ENCODE data around the gene SBF2. TPM values are rescaled to one million over a fixed set of nuclear protein-coding genes. Genes with fewer than 3 reads are reported as not detected.
A peak's percentile ranks its signal among the peaks of the same experiment; 100 is the strongest.

The SBF2 gene
- total and polyA plus RNA-seq, 2 of the 13 experiments (the other 11 are each of a cell fraction or from before 2014, with no cell fraction given): 24.0 to 45.8 TPM

DNA sequence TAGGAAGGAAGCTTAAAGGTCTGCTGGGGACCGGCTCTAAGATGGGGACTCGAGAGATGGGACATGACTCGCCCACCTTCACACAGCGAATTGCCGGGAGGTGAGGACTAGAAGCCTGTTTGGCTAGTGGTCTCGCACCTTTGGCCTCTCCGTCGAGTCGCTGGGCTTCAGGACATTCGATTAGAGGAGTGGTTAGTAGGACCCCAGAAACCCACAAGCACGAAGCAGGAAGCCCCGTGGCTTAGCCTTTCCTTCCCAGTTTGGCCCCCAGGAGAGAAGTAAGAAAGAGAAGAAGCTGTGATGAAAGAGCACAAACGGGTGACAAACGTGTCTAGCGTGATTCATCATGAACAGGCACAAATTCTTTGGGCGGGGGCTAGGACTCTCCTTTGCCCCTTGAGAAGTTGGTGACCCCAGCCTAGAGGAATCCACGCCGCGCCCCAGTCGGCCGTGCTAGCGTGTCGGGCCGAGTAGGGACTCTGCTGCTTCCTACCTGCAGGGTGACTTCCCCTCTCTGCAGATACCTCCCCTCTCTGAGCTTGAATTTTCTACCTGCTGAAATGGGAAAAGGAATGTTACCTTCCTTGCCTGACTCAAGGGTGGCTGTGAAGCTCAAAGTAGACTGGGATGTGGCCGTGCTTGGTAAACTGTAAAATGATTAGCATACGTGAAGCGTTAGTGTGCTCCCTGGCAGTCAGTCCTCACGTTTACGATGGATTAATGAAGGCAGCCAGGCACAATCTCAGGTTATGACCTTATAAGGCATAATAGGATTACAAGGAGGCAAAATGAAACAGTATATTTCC is 9.7 kb upstream of the SBF2 start (continued):
- TF ChIP-seq ZSCAN25 (CRISPR knock-in tag; IDR thresholded peaks at IDR 0.05): no peak
- no peak for TF ChIP-seq ZNF782 (CRISPR knock-in tag; IDR thresholded peaks at IDR 0.05; ENCODE audit: borderline replicate concordance)
- peak; percentile 14; the same call in 1 of the 2 replicates for TF ChIP-seq WIZ (CRISPR knock-in tag; IDR thresholded peaks at IDR 0.05)
- peak; percentile 7 for TF ChIP-seq XRCC5 (optimal IDR thresholded peaks at IDR 0.05; ENCODE audit: low read length)
- TF ChIP-seq, protein P1, sequence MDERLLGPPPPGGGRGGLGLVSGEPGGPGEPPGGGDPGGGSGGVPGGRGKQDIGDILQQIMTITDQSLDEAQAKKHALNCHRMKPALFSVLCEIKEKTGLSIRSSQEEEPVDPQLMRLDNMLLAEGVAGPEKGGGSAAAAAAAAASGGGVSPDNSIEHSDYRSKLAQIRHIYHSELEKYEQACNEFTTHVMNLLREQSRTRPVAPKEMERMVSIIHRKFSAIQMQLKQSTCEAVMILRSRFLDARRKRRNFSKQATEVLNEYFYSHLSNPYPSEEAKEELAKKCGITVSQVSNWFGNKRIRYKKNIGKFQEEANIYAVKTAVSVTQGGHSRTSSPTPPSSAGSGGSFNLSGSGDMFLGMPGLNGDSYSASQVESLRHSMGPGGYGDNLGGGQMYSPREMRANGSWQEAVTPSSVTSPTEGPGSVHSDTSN (CRISPR knock-in tag; IDR thresholded peaks at IDR 0.05): 0 out of 2 replicates have a peak, but pooled peaks have one; percentile 12
- TF ChIP-seq RARG (CRISPR knock-in tag; IDR thresholded peaks at IDR 0.05; ENCODE audit: low read depth): no peak
- peak; percentile 43; the same call in 1 of the 2 replicates for TF ChIP-seq FOSL2 (CRISPR knock-in tag; IDR thresholded peaks at IDR 0.05)
- no peak for TF ChIP-seq NCOR1 (IDR thresholded peaks at IDR 0.05; ENCODE audit: borderline replicate concordance, low read length)
- TF ChIP-seq ZNF501 (CRISPR knock-in tag; IDR thresholded peaks at IDR 0.05): 0 out of 2 replicates have a peak, but pooled peaks have one; percentile 3
- TF ChIP-seq, protein P2, sequence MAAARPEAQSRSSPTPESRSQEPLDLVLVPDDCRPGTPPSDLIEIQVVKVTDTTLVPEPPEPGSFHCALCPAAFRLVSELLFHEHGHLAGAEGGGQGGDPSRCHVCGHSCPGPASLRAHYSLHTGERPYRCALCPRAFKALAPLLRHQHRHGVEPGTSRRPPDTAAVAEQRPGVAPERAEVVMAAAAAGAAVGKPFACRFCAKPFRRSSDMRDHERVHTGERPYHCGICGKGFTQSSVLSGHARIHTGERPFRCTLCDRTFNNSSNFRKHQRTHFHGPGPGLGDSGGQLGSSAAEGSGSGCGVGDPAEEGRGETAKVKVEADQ (CRISPR knock-in tag; IDR thresholded peaks at IDR 0.05; ENCODE audit: borderline replicate concordance): peak; percentile 18; the same call in 1 of the 2 replicates
- TF ChIP-seq ZFYVE20 (CRISPR knock-in tag; IDR thresholded peaks at IDR 0.05; ENCODE audit: borderline replicate concordance, low read depth): no peak
- TF ChIP-seq, protein P3, sequence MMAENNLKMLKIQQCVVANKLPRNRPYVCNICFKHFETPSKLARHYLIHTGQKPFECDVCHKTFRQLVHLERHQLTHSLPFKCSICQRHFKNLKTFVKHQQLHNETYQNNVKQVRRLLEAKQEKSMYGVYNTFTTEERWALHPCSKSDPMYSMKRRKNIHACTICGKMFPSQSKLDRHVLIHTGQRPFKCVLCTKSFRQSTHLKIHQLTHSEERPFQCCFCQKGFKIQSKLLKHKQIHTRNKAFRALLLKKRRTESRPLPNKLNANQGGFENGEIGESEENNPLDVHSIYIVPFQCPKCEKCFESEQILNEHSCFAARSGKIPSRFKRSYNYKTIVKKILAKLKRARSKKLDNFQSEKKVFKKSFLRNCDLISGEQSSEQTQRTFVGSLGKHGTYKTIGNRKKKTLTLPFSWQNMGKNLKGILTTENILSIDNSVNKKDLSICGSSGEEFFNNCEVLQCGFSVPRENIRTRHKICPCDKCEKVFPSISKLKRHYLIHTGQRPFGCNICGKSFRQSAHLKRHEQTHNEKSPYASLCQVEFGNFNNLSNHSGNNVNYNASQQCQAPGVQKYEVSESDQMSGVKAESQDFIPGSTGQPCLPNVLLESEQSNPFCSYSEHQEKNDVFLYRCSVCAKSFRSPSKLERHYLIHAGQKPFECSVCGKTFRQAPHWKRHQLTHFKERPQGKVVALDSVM (CRISPR knock-in tag; IDR thresholded peaks at IDR 0.05): no peak
- TF ChIP-seq, protein P4, sequence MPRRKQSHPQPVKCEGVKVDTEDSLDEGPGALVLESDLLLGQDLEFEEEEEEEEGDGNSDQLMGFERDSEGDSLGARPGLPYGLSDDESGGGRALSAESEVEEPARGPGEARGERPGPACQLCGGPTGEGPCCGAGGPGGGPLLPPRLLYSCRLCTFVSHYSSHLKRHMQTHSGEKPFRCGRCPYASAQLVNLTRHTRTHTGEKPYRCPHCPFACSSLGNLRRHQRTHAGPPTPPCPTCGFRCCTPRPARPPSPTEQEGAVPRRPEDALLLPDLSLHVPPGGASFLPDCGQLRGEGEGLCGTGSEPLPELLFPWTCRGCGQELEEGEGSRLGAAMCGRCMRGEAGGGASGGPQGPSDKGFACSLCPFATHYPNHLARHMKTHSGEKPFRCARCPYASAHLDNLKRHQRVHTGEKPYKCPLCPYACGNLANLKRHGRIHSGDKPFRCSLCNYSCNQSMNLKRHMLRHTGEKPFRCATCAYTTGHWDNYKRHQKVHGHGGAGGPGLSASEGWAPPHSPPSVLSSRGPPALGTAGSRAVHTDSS (CRISPR knock-in tag; conservative IDR thresholded peaks at IDR 0.05): no peak
- TF ChIP-seq CBX1 (IDR thresholded peaks at IDR 0.05; ENCODE audit: low read depth): peak; percentile 4
- TF ChIP-seq POLR2AphosphoS5 (IDR thresholded peaks at IDR 0.05; ENCODE audit: low read depth, low read length): peak; percentile 50; the same call in 1 of the 2 replicates
- TF ChIP-seq RBFOX2 (IDR thresholded peaks at IDR 0.05; ENCODE audit: low read depth, low read length): peak; percentile 10; the same call in 1 of the 2 replicates
- TF ChIP-seq, protein P5, sequence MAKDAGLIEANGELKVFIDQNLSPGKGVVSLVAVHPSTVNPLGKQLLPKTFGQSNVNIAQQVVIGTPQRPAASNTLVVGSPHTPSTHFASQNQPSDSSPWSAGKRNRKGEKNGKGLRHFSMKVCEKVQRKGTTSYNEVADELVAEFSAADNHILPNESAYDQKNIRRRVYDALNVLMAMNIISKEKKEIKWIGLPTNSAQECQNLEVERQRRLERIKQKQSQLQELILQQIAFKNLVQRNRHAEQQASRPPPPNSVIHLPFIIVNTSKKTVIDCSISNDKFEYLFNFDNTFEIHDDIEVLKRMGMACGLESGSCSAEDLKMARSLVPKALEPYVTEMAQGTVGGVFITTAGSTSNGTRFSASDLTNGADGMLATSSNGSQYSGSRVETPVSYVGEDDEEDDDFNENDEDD (CRISPR knock-in tag; IDR thresholded peaks at IDR 0.05; ENCODE audit: borderline replicate concordance): no peak
- TF ChIP-seq, protein P6, sequence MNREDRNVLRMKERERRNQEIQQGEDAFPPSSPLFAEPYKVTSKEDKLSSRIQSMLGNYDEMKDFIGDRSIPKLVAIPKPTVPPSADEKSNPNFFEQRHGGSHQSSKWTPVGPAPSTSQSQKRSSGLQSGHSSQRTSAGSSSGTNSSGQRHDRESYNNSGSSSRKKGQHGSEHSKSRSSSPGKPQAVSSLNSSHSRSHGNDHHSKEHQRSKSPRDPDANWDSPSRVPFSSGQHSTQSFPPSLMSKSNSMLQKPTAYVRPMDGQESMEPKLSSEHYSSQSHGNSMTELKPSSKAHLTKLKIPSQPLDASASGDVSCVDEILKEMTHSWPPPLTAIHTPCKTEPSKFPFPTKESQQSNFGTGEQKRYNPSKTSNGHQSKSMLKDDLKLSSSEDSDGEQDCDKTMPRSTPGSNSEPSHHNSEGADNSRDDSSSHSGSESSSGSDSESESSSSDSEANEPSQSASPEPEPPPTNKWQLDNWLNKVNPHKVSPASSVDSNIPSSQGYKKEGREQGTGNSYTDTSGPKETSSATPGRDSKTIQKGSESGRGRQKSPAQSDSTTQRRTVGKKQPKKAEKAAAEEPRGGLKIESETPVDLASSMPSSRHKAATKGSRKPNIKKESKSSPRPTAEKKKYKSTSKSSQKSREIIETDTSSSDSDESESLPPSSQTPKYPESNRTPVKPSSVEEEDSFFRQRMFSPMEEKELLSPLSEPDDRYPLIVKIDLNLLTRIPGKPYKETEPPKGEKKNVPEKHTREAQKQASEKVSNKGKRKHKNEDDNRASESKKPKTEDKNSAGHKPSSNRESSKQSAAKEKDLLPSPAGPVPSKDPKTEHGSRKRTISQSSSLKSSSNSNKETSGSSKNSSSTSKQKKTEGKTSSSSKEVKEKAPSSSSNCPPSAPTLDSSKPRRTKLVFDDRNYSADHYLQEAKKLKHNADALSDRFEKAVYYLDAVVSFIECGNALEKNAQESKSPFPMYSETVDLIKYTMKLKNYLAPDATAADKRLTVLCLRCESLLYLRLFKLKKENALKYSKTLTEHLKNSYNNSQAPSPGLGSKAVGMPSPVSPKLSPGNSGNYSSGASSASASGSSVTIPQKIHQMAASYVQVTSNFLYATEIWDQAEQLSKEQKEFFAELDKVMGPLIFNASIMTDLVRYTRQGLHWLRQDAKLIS (CRISPR knock-in tag; IDR thresholded peaks at IDR 0.05): peak; percentile 16; the same call in 1 of the 2 replicates
